HG02642 (cell line): ENCODE measurements around the gene SUSD3.
"Not testable (repeated sequence)": the region's sequence is repeated elsewhere in the genome, so short reads cannot be mapped to it uniquely, and the experiment has no call there.

Source experiments
- ATAC-seq: cut with Tn5 transposase; IDR thresholded peaks from one replicate; pipeline ENCODE4 v1.9.1; 2021; ENCODE audit warnings: mild to moderate bottlenecking; ENCODE audit not compliant: unreplicated experiment, poor library complexity

The SUSD3 gene

DNA sequence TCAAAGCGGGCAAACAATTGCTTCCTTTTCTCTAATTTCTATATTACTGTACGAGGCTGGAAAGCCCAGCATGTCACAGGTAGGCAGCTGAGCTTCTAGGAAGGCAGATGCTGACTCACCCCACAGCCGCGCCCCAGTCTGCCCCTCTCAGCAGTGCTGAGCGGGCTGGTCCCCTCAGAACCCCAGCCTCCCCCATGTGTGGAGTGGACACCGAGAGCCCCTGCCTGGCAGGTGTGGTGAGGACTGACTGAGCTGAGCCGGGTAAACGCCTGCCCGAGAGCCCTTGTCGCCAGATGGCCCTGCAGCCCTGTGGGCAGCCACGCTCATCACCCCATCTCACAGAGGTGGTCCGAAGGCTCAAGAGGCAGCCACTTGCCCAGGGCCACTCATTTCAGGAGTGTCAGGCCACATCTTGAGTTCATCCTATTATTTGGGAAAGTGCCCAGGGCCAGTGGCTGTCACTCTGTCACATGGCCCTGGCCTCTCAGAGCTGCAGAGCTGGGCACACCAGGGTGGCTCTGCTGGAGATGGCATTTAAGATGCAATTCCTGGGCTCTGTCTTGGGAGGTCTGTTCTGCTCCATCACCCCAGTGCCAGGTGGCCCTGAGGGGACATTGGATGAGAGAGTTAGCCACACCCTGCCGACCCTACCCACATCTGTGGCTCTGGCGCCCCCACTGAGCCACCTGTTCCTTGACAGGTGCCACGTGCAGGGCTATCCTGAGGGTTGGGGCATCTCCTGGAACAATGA lies 50.0 kb downstream of the SUSD3 start:
- ATAC-seq, result no peak

DNA sequence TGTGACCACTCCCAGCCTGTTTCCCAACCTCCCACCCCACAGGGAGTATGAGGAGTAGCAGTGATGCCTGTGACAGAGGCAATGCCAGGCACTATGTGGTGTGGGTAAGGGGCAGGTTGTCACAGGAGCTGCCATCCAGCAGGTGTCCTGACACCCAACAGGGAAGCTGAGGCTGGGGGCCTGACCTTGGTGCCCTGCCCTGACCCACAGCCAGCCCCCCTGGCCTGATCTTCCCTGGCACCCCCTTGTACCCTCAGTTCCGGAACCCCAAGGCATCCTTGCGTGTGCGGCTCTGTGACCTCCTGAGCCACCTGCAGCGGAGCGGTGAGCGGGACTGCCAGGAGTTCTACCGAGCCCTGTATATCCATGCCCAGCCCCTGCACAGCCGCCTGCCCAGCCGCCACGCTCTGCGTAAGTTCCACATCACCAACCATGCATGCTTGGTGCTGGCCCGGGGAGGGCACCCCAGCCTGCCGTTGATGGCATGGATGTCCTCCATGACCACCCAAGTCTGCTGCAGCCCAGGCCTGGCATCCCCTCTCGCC lies 51.9 kb downstream of the SUSD3 start:
- no peak for ATAC-seq

GRCh38 chr9:93111001-93111370 lies 52.5 kb downstream of the SUSD3 start:
- ATAC-seq, result no peak

- no peak for ATAC-seq
Observed at GRCh38 chr9:93111371-93112115, 53.0 kb downstream of the SUSD3 start.

- no peak for ATAC-seq
Observed at GRCh38 chr9:93112116-93112863, 53.8 kb downstream of the SUSD3 start.

DNA sequence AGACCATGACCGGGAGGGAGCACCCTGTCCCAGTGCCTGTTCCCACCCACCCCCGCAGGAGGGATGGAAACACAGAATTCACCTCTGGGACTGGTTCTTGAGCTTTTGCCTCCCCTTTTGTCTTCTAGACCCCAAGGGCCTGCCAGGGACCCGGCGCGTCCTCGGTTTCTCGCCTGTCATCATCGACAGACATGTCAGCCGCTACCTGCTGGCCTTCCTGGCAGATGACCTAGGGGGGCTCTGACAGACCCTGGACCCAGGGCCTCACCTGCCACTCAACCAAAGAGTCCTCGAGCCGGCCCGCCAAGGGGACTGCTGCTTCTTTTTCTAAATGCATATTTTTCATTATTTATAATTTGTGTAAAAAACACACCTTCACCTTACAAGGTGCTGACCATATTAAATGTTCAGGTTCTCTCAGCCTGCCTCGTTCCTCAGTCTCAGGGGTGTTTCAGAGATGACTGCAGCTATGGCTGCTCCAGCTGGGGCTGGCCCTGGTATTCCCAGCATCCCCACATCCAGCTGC lies 54.4 kb downstream of the SUSD3 start:
- no peak for ATAC-seq

- no peak for ATAC-seq
Observed at GRCh38 chr9:93114169-93114983, 55.9 kb downstream of the SUSD3 start.

GRCh38 chr9:93114984-93115335 lies 56.5 kb downstream of the SUSD3 start:
- no peak for ATAC-seq

GRCh38 chr9:93115486-93116071 lies 57.1 kb downstream of the SUSD3 start:
- no peak for ATAC-seq

GRCh38 chr9:93116072-93116961 lies 57.8 kb downstream of the SUSD3 start:
- no peak for ATAC-seq

GRCh38 chr9:93117521-93117920 lies 59.0 kb downstream of the SUSD3 start:
- not testable (repeated sequence) for ATAC-seq

DNA sequence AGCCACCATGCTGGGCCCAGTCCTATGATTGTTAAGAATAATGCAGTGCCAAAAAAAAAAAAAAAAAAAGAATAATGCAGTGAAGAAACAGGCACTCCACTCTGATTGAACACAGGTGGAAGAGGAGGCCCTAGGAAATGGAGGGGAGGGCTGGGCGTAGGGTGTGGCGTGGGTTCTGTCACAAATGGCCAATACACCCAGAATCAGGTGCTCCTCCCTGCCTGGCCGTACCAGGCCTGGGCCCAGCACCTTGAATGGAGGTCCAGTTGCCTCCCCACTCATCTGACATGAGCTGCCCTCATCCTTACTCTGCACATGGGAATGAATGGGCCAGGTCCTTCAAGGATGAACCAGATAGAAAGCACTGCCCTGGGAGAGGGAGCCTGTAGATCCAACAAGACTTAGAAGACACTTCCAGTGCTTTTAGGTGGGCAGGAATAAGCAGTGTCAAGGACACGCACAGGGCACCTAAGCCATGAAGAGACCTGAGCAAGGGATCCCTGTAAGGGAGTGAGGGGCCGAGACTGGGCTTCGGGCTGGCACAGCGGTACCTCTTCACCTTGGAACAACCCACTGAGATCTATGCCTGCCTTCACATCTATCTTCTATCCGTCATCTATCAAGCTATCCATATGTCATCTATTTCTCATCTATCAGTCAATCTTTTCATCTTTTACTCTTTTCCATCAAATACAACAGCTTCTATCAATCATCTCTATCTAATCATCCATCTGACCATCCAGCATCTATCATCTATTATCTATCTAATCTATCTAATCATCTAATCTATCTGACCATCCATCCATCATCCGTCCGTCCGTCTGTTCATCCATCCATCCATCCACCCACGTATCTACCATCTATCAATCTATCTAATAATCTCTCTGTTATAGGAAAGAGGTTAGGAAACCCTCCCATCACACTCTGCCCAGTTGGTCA lies 59.7 kb downstream of the SUSD3 start:
- ATAC-seq, result no peak

GRCh38 chr9:93118863-93119702 lies 60.6 kb downstream of the SUSD3 start:
- no peak for ATAC-seq

- no peak for ATAC-seq
Observed at GRCh38 chr9:93119703-93119952, 61.1 kb downstream of the SUSD3 start.

- peak; percentile 85 for ATAC-seq
Observed at GRCh38 chr9:93119953-93120845, 61.7 kb downstream of the SUSD3 start.

- no peak for ATAC-seq
Observed at GRCh38 chr9:93120846-93121315, 62.4 kb downstream of the SUSD3 start.
